Airway epithelial cell (primary cell): ENCODE results near the gene ZPR1. TPM values are rescaled to one million over a fixed set of nuclear protein-coding genes. Genes with fewer than 3 reads are reported as not detected.

Source experiments
- total RNA-seq: library from RNA; depleted of rRNA; stranded (reverse); fragments of >200 nt; gene quantifications from 2 replicates; pipeline ENCODE4 v1.2.3, GENCODE V29; 2015

Gene ZPR1, protein sequence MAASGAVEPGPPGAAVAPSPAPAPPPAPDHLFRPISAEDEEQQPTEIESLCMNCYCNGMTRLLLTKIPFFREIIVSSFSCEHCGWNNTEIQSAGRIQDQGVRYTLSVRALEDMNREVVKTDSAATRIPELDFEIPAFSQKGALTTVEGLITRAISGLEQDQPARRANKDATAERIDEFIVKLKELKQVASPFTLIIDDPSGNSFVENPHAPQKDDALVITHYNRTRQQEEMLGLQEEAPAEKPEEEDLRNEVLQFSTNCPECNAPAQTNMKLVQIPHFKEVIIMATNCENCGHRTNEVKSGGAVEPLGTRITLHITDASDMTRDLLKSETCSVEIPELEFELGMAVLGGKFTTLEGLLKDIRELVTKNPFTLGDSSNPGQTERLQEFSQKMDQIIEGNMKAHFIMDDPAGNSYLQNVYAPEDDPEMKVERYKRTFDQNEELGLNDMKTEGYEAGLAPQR
- 37.7 and 53.8 TPM in 2 replicates for total RNA-seq

GRCh38 chr11:116787786-116788486, at the start of gene ZPR1:
Gene ZPR1, minus strand, starts transcription at chr11:116788023. Its CDS starts 33 bp downstream, at chr11:116787990.

DNA sequence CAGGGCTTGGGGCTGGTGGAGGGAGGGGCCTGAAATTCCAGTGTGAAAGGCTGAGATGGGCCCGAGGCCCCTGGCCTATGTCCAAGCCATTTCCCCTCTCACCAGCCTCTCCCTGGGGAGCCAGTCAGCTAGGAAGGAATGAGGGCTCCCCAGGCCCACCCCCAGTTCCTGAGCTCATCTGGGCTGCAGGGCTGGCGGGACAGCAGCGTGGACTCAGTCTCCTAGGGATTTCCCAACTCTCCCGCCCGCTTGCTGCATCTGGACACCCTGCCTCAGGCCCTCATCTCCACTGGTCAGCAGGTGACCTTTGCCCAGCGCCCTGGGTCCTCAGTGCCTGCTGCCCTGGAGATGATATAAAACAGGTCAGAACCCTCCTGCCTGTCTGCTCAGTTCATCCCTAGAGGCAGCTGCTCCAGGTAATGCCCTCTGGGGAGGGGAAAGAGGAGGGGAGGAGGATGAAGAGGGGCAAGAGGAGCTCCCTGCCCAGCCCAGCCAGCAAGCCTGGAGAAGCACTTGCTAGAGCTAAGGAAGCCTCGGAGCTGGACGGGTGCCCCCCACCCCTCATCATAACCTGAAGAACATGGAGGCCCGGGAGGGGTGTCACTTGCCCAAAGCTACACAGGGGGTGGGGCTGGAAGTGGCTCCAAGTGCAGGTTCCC, 41.8 kb upstream of the ZPR1 start, which contains the start of gene APOC3:
APOC3 (plus strand) TSS at position 383 of the 659 bp plus-strand sequence. CDS start 676 bp downstream, outside the sequence.

GRCh38 chr11:116823031-116823843, 35.4 kb upstream of the ZPR1 start, which contains the start of gene APOA4:
Gene APOA4, minus strand, starts transcription at chr11:116823304. Its CDS starts 113 bp downstream, at chr11:116823191.

DNA sequence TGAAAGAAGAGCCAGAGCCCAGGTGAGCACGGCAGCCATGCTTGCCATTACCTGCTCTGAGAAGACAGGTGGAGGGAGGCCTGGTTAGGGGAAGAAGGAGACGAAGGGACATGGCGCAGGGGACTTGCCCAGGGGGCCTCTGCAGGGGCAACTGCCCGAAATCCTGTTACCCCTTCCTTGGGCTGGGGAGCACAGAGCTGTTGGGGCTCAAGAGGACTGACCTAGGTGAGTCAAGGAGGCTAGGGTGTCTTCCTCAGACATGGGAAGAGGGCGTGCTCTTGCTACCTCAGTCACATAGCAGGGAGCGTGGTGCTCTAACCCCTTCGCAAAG, 4.0 kb upstream of the ZPR1 start, which contains the start of gene APOA5:
APOA5 (minus strand) TSS at position 67 of the 331 bp plus-strand sequence; CDS start at position 48, 19 bp downstream.

GRCh38 chr11:116772443-116773202, 15.2 kb downstream of the ZPR1 start, which contains the start of gene BUD13:
Gene BUD13, minus strand, starts transcription at chr11:116772987. Its CDS starts 23 bp downstream, at chr11:116772964.

Other genes with a start within 250 kb of the ZPR1 start
- 13.5 and 16.4 TPM in 2 replicates for gene BUD13, start 15.0 kb downstream of the ZPR1 start, total RNA-seq
- not detected in 2 replicates for gene APOA5, start 3.9 kb upstream of the ZPR1 start, total RNA-seq
- not detected in 2 replicates for gene APOA4, start 35.3 kb upstream of the ZPR1 start, total RNA-seq
- not detected in 2 replicates for gene APOC3, start 41.9 kb upstream of the ZPR1 start, total RNA-seq
- gene APOA1, start 49.6 kb upstream of the ZPR1 start, total RNA-seq: not detected in 2 replicates